NCI-H446 (cell line): ENCODE measurements around the gene LDAH.

ENCODE experiments used
- DNase-seq, 2 experiments: peaks; one replicate each; lab custom pipeline; 2025; lab: John Stamatoyannopoulos, UW

The LDAH gene

GRCh38 chr2:20637147-20637546 is 185.8 kb downstream of the LDAH start:
- no peak for DNase-seq

DNA sequence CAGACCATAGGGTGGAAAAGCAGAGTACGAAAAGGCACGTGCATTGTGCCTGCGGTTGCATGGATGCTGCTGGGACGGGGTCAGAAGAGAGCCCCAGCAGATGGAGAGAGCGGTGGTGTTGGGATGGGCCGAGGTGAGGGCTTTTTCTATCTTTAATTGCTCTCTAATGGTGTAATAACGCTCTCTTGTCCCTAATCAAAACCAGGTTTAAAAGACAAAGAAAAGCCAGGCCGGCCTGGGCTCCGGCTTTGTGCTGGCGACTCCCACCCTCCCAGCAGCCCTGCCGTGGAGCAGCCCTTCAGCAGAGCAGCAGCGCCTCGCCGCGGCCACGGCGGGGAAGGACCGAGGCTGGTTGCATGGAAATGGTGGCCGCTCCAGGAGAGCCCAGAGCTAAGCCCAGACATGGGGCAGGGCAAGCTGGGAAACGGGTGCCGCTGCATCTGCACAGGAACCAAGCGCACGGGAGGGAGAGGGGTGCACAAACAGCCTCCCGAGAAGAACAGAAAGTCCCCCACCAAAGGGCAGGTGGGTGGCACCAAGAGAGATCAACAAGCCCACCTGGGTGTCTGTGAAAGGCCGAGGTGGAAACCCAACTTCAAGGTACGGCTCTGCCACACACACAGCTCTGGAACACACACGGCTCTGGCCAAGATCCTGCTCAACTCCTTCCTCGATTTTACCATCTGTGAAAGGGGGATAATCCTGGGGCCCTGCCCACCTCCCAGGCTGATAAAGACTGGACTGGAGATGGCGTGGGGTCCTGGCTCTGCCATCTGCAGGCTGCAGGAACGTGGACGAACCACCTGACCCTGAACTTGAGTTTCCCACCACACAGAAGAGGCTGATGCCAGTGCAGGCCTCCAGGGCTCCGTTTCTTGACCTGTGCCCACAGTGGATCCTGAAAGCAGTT is 187.0 kb downstream of the LDAH start:
- peak; percentile 73 to 86 for DNase-seq

DNA sequence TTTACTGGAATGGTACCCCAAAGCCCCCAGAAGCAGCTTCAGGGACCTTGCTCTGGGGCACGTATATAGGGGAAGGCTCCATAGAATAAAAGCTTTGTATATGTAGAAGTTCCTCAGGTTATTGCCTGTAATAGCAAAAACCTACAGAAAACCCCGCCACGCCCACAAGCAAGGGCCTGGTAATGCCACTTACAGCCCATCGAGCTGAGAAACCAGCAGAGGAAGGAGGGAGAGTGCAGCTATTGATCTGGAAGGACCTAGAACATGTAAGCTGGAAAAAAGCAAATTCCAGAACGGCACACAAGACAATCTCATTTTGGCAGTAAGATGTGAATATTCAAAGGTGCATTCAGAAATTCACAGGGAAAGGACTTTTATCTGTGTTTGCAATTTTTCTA is 187.8 kb downstream of the LDAH start:
- no peak for DNase-seq

DNA sequence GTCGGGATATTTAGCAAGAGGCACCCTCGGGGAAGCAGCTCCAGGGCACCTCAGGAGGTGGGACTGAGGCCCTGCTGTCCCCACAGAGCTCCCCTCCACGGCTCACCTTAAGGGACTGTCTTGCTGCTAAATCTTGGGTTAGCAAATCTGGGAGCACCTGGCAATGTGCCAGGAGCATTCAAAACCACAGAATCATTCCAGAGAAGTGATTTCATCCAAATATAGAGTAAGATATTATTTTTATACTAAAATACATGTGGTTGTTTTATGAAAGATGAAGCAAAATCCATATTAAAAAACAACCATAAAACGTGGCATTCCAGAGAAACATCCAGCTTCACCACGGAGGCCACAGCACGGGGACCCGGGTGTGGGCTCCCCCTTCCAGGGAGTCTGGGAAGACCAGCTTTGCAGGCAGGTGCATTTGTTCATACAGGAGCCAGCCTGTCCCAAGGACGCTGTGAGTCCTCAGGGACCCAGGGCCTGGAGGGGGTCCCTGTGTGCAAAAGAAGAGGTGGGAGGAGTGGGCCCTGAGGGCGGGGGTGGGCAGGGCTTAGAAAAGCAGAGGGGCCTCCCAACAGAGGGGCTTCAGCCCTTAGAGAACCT is 188.3 kb downstream of the LDAH start:
- no peak for DNase-seq
